RWPE2 (cell line): Measurements from ENCODE around the gene SCGB1C2.
A peak's percentile ranks its signal among the peaks of the same experiment; 100 is the strongest.
"Not testable (repeated sequence)": the region's sequence is repeated elsewhere in the genome, so short reads cannot be mapped to it uniquely, and the experiment has no call there.

Experiments
- ATAC-seq: fragments of 200-7000 bp; cut with Tn5 transposase; 3 replicates; pipeline ENCODE4 v1.9.1; 2021; ENCODE audit warnings: low read depth
- DNase-seq: peaks from one replicate; pipeline ENCODE4 v3.0.0-alpha.2; 2020; ENCODE audit warnings: low spot score
- H3K27ac ChIP-seq: fragments of 450-650 bp; 2 replicates; pipeline ENCODE4 v1.5.1; 2017; ENCODE audit warnings: mild to moderate bottlenecking; ENCODE audit not compliant: poor library complexity, severe bottlenecking
- H3K27me3 ChIP-seq: fragments of 250-450 bp; sonication (Bioruptor Pico); 2 replicates; pipeline ENCODE4 v1.5.1; 2021; ENCODE audit warnings: mild to moderate bottlenecking, moderate library complexity; ENCODE audit not compliant: insufficient read depth, poor library complexity, severe bottlenecking
- H3K36me3 ChIP-seq: fragments of 250-450 bp; sonication (Bioruptor Pico); 2 replicates; pipeline ENCODE4 v1.5.1; 2020; ENCODE audit warnings: low read depth, mild to moderate bottlenecking, moderate library complexity
- H3K4me1 ChIP-seq: fragments of 250-450 bp; sonication (Bioruptor Pico); 2 replicates; pipeline ENCODE4 v1.5.1; 2021; ENCODE audit warnings: mild to moderate bottlenecking, moderate library complexity; ENCODE audit not compliant: insufficient read depth, poor library complexity, severe bottlenecking
- H3K4me3 ChIP-seq: fragments of 250-450 bp; sonication (Bioruptor Pico); 2 replicates; pipeline ENCODE4 v1.5.1; 2021; ENCODE audit warnings: mild to moderate bottlenecking, moderate library complexity; ENCODE audit not compliant: severe bottlenecking
- H3K9me3 ChIP-seq: fragments of 250-450 bp; sonication (Bioruptor Pico); 2 replicates; pipeline ENCODE4 v1.5.1; 2021; ENCODE audit warnings: mild to moderate bottlenecking, moderate library complexity; ENCODE audit not compliant: severe bottlenecking
- TF ChIP-seq, protein P1 (sequence below): fragments of 450-650 bp; IDR thresholded peaks from one replicate; pipeline ENCODE4 v1.5.1; 2017; ENCODE audit warnings: mild to moderate bottlenecking, moderate library complexity; ENCODE audit not compliant: poor library complexity, severe bottlenecking

SCGB1C2 gene

GRCh38 chr17:164303-165235 lies 27.2 kb downstream of the SCGB1C2 start:
- no peaks in the 10 kb centered on the region for H3K27me3 ChIP-seq
- no peak overlapping the region for H3K27ac ChIP-seq
- no peak overlapping the region for H3K4me3 ChIP-seq
- peak; percentile 58; the same call in 2 of the 3 replicates for ATAC-seq
- TF ChIP-seq, protein P1, sequence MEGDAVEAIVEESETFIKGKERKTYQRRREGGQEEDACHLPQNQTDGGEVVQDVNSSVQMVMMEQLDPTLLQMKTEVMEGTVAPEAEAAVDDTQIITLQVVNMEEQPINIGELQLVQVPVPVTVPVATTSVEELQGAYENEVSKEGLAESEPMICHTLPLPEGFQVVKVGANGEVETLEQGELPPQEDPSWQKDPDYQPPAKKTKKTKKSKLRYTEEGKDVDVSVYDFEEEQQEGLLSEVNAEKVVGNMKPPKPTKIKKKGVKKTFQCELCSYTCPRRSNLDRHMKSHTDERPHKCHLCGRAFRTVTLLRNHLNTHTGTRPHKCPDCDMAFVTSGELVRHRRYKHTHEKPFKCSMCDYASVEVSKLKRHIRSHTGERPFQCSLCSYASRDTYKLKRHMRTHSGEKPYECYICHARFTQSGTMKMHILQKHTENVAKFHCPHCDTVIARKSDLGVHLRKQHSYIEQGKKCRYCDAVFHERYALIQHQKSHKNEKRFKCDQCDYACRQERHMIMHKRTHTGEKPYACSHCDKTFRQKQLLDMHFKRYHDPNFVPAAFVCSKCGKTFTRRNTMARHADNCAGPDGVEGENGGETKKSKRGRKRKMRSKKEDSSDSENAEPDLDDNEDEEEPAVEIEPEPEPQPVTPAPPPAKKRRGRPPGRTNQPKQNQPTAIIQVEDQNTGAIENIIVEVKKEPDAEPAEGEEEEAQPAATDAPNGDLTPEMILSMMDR: peak; percentile 35
- no peaks in the 10 kb centered on the region for H3K36me3 ChIP-seq
- DNase-seq: no peak
- H3K4me1 ChIP-seq: no peaks in the 10 kb centered on the region
- no peaks in the 10 kb centered on the region for H3K9me3 ChIP-seq

GRCh38 chr17:165939-166338 lies 28.6 kb downstream of the SCGB1C2 start:
- H3K9me3 ChIP-seq: no peaks in the 10 kb centered on the region
- DNase-seq: no peak
- no peaks in the 10 kb centered on the region for H3K4me1 ChIP-seq
- TF ChIP-seq, protein P1: no peak
- H3K4me3 ChIP-seq: no peak overlapping the region
- no peaks in the 10 kb centered on the region for H3K27me3 ChIP-seq
- no peak for ATAC-seq
- H3K27ac ChIP-seq: no peak overlapping the region
- H3K36me3 ChIP-seq: no peaks in the 10 kb centered on the region

- not testable (repeated sequence) for DNase-seq, H3K27ac ChIP-seq, H3K27me3 ChIP-seq, H3K4me1 ChIP-seq, ATAC-seq, H3K36me3 ChIP-seq, H3K9me3 ChIP-seq, H3K4me3 ChIP-seq
Measured at GRCh38 chr17:168614-169013, 31.2 kb downstream of the SCGB1C2 start.

DNA sequence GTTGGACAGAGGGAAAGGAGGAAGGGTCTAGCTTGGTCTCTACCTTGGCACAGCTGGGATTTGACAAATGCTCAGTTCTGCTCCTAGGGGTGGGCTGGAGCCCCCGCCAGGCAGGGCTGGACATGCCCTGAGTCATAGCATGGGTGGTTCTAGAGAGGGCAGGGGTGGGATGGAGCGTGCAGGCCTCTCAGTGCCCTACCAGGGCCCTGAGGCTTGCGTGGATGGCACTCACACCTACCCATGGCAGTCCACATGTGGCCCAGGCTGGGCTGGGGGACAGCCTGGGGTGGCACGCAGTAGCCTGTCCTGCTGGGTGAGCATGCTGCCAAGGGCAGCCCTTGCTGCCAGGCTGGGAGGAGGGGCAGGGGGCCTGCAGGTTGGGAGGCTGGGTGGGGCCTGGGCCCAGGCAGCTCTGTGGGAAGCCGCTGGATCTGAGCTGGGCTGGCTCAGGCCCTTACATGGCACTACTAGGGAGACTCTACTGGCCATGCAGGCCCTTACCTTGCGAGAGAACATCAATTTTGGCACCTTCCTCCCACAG lies 32.8 kb downstream of the SCGB1C2 start:
- H3K4me1 ChIP-seq: no peaks in the 10 kb centered on the region
- no peak overlapping the region for H3K27ac ChIP-seq
- DNase-seq (no peak), ATAC-seq (no peak)
- H3K36me3 ChIP-seq: no peaks in the 10 kb centered on the region
- no peaks in the 10 kb centered on the region for H3K9me3 ChIP-seq
- H3K4me3 ChIP-seq: no peak overlapping the region
- no peaks in the 10 kb centered on the region for H3K27me3 ChIP-seq
- TF ChIP-seq, protein P1: no peak

GRCh38 chr17:171871-172270 lies 34.5 kb downstream of the SCGB1C2 start:
- Histone ChIP-seq H3K27me3 (no peaks in the 10 kb centered on the region), H3K36me3 (no peaks in the 10 kb centered on the region), H3K9me3 (no peaks in the 10 kb centered on the region), H3K4me3 (no peak overlapping the region), H3K4me1 (no peaks in the 10 kb centered on the region), H3K27ac (no peak overlapping the region)
- no peak for DNase-seq
- TF ChIP-seq, protein P1: no peak
- ATAC-seq: no peak
